NCI-H748 treated with DMSO at 0.1 percent for 48 hours (cell line): ENCODE measurements around the gene GDPD5.

Experiments used
- DNase-seq: peaks from one replicate; lab custom pipeline; 2025; lab: John Stamatoyannopoulos, UW

GDPD5 gene

DNA sequence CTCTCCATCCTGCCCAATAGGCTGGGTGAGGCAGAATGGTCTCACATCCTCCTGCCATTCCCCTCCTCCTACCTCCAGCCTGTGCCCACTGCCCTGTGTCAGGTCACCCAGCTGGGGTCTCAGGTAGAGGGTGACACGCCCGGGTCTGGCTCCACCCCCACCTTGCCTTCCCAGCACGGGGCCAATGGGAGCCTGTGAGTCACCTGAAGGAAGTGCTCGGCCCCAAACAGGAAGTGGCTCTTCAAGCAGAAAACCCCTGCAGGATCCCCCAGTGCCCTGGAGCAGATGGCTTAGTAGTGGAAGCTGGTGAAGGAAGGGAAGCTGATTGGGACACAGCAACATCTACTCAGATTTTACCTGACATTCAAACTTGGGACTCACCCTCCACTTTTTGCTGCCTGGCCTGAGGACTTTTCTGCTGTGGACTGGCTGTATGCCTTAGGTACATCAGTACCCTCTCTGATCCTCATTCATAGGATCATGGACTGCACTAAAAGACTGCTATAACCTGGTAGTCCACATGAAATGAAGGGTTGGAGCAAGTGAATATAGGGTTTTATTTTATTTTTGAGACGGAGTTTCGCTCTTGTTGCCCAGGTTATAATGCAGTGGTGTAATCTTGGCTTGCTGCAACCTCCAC, 33.4 kb downstream of the GDPD5 start:
- no peak for DNase-seq

DNA sequence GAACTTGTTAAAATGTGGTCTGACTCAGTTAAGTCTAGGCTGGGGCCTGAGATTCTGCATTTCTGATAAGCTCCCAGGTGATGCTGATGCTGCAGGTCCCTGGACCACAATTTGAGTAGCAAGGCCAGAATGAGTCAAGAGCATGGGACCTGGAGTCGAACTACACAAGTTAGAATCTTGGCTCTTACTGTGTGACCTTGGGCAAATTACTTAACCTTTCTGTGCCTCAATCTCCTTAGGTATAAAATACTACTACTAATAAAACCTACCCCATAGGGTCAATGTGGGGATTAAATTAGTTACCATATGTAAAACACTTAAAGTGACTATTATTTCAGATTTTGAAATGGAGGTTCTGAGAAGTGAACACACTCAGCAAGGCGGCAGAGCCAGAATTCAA, 34.3 kb downstream of the GDPD5 start:
- DNase-seq, result no peak

DNA sequence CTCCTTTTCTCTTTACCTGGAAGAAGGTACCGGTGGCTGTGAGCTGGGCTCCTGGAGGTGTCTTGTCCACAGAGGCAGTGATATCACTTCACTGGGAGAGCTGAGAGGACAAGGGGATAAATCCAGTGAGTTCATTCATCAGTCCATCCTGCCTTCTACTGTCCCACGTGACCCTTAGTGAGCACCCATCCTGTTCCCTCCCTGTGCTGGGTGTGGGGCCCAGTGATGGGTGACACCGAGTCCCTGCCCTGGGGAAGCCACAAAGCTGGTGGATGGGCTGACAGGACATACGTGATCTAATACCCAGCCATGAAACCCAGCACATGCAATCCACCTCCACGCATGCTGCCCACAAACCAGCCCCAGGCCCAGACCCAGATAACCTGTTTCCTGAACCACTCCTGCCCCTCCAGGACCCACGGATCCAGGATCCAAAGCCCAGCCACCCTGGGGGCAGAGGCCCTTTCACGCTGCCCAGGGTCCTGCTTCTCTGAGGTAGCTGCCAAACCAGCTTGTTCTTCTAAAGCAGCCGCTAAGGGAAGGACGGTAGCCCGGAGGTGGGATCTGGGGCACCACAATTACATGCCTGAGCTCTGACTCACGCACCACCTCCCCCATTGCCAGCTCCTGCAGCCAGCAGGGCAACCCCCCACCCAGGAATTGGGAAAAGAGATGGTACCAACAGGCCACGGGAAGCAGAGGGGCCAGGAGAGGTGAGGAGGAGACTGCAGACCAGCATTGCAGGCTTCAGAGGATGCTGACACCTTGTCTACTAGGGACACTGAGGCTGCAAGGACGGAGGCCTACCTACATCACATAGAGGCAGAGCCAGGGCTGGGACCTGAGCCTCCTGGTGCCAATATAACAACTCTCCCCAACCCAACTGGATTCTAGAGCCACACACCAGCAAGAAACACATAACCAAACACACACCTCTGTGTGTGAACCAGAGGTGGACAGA, 35.2 kb downstream of the GDPD5 start:
- no peak for DNase-seq

DNA sequence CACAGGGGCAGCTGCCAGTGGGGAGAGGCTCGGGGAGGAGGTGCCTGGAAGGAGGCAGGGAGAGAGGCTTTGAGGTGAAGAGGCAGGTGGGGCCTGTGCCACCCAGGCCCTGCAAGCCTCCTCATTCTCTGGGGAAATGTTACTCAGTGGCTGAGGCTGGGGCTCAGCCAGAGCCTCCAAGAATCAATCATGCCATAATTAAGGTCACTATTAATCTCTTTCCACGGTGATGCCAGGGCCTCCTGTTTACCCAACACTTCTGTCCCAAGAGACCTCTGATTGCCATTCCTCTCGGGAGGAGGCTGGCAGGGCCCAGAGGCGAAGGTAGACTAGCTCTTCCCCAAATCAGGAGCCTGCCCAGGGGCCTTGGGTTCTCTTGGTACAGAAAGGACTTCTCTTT, 38.4 kb downstream of the GDPD5 start:
- no peak for DNase-seq

DNA sequence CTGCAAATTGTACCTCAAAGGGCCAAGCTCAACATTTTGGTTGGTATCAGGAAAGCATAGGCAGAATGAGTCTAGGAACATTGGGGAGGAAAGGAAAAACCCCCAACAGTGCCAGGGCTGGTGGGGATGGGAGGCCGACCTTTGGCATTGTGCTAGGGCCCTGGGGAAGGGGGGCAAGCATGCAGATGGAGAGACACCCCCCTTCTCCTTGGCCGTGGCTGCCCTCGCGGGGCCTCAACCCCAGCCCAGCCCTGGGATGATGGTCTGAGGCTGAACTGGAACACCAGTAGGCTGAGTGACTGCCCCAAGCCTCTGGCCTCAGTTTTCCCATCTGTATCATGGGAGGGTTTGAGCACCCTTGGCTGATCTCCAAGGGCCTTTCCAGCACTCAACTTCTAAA, 40.0 kb downstream of the GDPD5 start:
- no peak for DNase-seq

DNA sequence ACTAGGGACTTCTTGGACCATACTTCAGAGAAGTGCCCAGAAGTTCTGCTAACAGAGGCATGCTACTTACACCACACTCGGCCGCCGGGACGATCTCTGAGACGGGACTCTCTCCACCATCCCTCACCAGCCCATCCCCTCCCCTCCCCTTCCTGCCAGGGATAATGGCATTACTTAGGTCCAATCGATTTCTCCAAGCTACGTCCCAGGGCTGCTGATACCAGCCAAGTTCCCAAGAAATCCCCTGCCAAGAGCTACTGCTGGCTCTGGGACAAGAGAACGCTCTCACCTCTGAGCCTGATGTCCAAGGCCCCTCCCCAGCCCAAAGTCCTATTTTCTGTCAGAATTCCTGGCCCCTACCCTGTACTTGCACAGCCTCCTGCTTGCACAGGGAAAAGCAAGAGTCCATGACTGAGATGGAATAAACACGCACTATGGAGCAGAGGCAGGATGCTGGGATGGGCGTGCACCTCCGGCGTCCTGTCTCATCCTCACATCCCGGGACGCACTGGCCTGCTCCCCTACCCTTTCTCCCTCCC, 42.7 kb downstream of the GDPD5 start:
- no peak for DNase-seq

DNA sequence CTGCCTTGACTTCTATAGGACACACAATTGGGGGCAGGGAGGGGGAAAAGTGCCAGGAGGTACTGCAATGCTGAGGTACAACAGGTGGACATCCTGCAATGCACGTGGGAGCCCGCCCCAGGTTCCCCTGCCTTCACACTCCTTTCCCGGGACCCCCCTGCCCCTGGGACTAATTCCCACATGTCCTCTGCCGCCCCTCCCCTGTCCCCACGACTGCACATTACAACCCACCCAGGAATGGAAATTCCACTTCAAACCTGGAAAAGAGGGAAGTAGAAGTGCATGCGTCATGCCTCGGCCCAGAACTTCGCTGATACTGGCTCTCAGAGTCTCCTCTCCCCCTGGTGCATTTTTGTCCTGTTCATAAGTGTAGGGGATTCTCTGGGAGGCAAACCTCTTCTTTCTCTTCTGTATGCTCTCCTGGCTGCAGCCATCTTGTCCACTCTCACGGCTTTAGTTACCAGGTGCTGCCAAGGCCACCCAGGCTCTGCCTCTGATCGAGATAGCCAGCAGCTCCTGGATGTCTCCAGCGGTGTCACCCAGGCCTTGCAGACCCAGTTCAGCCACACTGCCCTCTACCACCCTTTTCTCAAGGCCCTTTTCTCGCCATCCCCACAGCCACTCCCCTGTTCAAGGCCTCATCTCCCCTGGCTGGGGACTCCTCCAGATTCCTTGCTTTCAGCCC, 43.7 kb downstream of the GDPD5 start:
- no peak for DNase-seq

DNA sequence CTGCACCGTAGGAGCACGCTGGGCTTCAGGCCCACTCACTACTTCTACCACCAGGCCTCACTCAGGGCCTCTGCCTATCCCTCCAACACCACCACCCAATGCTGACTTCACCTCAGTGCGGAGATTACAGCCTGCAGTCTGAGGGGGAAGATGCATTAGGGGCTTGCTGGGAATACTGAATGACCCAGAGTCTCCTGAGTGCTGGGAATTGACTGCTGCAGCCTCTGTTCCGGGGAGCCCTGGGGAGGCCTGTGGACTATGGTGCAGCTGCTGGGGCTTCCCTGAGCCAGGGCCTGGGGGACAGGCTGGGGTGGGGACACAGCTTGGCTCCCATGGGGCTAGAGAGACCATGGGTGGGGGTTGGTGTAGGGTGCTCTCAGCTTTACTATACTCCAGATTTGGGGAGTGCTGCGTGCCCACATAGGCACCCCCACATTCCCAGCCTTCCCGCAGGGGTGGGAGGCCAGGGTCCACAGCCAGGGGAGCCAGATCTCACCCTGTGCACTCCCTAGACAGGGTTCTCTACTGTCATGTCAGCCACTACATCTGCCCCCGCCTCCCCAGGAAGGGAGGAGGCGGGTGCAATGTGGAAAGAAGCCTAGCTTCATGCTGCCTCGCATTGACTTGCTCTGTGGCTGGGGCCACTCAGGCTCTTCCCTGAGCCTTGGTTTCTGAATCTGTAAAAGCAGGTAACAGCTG, 44.4 kb downstream of the GDPD5 start:
- DNase-seq, result no peak

DNA sequence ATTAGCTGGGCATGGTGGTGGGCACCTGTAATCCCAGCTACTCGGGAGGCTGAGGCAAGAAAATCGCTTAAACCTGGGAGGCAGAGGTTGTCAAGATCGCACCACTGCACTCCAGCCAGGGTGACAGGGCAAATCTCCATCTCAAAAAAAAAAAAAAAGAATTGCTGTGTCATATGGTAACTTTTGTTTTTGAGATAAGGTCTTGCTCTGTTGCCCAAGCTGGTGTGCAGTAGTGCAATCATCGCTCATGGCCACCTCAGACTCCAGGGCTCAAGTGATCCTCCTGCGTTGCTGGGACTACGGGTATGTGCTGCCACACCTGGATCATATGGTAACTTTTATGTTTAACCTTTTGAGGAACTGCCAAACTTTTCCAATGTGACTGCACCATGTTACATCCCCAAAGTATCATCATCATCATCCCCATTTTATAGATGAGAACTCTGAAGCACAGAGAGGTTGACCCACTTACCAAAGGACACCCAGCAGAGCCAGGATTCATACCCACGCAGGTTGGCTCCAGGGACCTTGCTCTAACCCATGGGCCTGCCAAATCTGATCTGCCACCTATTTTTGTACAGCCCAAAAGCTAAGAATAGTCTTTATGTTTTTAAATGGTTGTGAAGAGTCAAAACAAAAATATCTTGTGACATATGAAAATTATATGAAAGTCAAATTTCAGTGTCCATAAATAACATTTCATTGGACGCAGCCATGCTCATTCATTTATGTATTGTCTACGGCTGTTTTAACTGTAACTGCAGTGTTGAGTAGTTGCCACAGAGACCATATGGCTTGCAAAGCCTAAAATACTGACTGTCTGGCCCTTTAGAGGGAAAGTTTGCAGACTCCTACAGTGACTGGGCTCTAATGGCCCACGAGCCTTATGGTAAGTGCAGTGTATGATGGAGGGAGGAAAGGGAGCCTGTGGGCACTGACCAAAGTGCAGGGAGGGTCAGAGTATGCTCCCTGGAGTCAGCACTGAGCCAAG, 45.3 kb downstream of the GDPD5 start:
- no peak for DNase-seq

DNA sequence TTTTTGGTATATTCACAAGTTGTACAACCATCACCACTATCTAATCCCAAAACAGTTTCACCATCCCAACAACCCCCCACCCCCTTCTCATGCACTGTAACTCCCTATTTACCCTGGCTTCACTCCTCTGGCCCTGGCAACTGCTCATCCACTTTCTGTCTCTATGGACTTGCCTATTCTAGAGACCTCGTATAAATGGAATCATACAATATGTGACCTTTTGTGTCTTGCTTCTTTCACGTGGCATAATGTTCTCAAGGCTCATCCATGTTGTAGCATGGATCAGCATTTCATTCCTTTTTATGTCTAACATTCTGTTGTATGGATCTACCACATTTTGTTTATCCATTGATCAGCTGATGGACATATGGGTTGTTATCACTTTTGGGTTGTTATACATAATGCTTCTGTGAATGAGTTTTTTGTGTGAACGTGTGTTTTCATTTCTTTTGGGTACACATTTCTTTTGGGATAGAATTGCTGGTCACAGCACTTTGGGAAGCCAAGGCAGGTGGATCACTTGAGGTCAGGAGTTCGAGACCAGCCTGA, 46.1 kb downstream of the GDPD5 start:
- no peak for DNase-seq

DNA sequence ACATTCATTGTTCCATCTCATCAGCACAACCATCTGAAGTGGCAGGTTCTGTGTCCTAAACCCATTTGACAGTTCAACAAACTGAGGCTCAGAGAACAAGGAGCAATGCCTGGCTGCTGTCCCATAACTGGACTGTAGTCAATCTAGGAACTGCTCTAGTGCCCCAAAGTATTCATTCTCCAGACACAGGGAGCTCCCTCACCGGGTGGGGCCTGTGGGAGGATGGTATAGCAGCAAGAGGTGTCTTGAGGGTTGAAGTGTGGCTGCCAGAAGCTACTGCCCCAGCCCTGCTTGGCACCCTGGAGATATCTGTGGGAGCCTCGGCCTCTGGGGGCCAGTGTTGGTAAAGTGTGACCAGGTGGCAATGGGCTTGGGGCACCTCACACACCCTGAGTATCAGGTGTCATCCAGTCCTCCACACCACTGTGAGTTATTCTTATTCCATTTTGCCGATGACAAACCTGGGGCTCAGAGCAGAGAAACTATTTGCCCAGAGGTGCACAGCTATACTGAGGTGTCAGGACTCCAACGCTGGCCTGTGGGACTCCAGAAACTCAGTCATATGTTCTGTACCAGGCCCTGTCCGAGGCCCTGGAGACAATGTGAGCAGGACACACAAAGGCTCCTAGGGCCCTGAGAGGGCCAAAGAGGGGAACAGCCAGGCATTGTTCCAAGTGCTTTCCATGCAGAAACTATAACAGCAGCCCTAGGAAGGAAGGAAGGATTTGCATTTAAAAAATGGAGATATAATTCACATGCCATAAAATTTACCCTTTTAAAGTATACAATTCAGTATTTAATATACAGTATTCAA, 46.8 kb downstream of the GDPD5 start:
- DNase-seq, result no peak

DNA sequence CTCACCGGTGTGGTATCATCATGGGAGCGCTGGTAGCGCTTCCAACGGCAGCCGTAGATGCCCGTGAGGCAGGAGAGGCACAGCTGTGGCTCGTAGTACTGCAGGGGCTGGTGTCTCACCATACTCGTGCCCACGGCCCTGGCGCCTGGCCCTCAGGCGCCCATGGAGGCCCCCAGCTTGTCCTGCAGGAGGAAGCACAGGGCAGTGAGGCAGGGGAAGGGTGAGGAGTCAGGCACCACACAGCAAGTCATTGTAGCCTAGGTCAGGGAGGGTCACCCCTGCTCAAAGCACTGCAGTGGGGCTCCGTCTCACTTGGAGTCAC, 48.2 kb downstream of the GDPD5 start:
- no peak for DNase-seq

DNA sequence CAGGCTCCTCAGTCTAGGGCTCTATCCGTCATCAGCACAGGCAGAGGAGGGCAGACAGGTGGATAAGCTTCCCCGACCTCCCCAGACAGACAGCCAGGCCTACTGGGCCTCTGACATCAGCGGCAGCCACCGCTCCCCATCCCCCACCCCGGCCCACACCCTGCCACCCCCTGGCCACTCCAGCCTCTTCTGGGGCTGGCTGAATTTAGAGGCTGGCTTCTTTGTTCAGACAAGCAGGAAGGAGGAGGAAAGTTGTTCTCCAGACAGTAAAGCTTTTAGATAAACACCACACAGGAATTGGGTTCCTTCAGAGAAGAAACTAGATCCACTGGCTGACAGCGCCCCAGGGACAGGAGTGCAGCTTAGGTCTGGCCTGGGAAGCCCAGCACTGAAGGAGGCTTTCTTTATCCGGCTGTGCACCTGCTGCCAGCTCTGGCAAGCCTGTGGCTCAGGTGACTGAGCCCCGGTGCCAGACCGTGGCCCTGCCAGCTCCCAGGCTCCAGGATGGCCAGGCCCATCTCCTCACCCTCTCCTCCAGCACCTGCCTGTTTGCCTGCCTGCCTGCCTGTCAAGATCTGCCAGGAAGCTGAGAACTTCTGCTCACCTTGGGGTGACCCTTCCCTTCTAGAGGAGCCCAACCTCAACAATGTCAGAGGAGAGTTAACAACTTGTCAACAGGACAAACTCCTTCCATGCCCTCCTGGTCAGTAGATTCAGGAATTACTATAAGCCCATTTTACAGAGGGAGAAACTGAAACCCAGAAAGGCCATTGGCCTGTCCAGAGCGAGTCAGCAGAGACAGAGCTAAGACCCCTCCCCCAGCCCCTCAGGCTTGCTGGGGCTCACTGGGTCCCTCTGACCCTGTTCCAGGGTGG, 48.8 kb downstream of the GDPD5 start:
- DNase-seq, result no peak

DNA sequence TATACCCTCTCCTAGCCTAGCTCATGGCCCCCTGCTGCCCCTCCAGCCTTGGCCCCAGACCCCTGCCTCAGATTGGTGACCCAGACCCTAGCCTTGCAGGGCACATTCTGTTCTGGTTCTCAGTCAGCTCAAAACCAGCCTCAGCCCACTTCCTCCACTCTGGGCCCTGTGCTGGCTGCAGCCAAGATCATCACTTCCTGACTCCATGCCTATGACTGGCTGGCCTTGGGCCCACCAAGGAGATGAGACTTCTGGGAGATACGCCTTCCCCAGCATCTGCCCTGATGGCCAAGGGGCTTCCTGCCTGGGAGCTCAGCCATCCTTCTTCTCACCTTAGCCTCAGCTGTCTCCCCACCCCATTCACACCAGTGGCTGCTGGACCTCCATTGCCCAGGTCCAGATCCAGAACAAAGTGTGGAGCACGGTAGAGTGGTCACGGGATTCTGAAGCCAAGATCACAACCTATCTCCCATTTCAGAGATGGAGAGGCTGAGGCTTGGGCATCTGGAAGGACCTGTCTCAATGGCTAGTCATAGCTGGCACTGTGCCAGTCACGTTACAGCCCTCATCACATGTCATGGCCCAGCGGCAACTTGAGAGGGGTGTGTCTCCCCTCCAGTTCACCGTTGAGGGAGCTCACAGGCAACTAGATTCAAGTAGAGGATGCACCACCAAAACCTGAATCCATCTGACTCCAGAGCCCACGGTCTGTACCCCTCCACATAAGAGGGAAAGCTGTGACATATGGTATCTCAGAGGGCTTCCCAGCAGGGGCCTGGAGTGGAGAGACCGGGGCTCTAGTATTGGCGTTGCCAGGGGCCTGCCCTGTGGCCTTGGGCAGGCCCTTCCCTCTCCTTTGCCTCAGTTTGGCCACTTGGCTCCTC, 49.7 kb downstream of the GDPD5 start:
- DNase-seq, result no peak

DNA sequence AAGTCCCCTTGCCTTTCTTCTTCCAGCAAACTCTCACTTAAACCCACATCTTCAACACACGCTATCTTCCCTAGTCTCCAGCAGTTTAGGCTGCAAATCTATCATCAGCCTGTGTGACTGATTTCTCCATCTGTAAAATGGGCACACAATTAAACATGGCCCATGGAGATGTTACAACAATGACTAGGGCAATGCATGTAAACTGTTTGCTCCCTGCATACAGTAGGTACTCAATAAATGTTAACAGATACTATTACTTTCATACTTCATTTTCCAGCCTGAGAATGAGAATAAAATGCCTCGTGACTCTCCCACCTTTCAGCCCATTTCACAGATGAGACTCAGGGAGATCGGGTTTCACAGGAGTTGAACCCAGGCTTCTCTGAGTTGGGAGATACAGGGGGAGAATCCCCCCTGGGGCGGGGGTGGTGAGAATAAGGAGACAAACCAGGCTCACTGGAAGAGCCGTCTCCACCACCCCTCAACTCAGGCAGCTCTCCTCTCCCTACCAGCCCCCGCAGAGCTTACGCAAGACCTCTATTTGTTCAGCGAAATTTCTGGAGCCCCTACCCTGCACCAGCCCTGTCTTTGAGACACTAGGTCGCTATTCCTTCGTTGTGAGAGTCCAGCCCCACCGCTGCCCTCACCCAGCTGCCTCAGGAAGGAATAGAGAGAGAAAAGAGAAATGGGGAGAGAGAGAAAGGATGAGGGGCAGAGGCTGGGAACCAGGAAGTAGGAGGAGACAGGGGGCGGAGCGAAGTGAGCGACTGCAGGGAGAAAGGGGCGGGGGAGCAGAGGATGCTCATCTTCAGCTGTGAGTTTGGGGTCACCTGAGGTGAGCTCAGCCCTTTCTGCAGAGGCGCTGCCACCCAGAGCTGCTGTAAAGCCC, 50.6 kb downstream of the GDPD5 start:
- DNase-seq, result no peak

DNA sequence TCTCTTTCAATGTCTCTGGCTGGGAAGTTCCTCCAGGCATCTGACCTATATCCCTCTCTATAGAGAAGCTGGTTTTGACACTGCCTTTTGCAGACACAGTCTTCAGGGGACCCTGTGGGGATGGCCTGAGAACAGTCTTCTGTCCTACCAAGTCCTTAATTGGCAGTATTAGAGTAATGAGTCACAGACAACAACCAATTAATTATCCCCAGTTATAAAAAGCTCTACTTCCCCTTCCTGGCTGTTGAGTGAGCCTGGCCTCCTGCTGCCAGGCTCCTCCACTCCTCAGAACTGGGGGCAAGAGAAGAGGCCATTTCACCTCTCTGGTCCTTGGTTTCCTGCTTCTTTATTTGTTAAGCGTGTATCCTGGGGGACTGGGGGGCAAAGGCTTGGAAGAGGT, 51.5 kb downstream of the GDPD5 start:
- DNase-seq, result no peak

DNA sequence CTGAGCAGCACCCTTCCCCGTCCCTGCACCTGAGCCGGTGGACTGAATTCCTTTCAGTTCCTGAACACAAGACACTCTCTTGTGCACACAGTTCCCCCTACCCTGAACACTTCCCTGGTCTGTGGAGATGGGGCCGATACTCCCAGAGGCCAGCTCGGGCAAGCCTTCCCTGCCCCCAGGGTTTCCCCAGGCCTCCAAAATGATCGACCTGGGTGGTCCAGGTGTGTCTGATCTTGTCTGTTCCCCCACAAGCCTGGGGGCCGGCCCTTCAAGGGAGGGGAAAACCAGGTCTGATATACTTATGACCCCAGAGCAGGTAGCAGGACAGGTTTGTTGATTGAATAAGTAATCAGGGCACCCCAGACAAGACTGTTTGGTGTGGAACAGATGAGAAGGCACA, 52.1 kb downstream of the GDPD5 start:
- DNase-seq, result no peak
